Suprapubic skin (tissue), 4 donors: ENCODE data around the gene GRIA3. TPM values are rescaled to one million over a fixed set of nuclear protein-coding genes. Genes with fewer than 3 reads are reported as not detected.
"Not testable (repeated sequence)": the region's sequence is repeated elsewhere in the genome, so short reads cannot be mapped to it uniquely, and the experiment has no call there.

Experiments
- DNase-seq, 2 donors: peaks; one replicate each; pipeline ENCODE4 v3.0.0-alpha.2; 2019; ENCODE audit warnings: low spot score in 2 of 2
- H3K27ac ChIP-seq: fragments of 200-600 bp; sonication (generic); one replicate; pipeline ENCODE4 v1.5.1; 2019
- H3K27me3 ChIP-seq: fragments of 200-600 bp; sonication (generic); one replicate; pipeline ENCODE4 v1.5.1; 2019
- H3K36me3 ChIP-seq: fragments of 200-600 bp; sonication (generic); one replicate; pipeline ENCODE4 v1.5.1; 2019
- H3K4me1 ChIP-seq: fragments of 200-600 bp; sonication (generic); one replicate; pipeline ENCODE4 v1.5.1; 2019
- H3K4me3 ChIP-seq: fragments of 200-600 bp; sonication (generic); one replicate; pipeline ENCODE4 v1.5.1; 2019; ENCODE audit warnings: mild to moderate bottlenecking
- H3K9me3 ChIP-seq: fragments of 200-600 bp; sonication (generic); one replicate; pipeline ENCODE4 v1.5.1; 2019
- CTCF ChIP-seq, 2 donors: fragments of 200-600 bp in 1 of 2; fragments of 450-650 bp in 1 of 2; sonication (generic) in 1 of 2; IDR thresholded peaks; one replicate each; pipeline ENCODE4 v1.5.1; 2016 to 2019; ENCODE audit warnings: antibody characterized with exemption in 2 of 2, mild to moderate bottlenecking in 1 of 2, moderate library complexity in 1 of 2
- EP300 ChIP-seq: sonication (generic); formaldehyde crosslinking; IDR thresholded peaks from one replicate; pipeline ENCODE4 v1.6.1; 2017; ENCODE audit warnings: antibody characterized with exemption
- POLR2A ChIP-seq, 2 donors: fragments of 450-650 bp; IDR thresholded peaks; one replicate each; pipeline ENCODE4 v1.6.1; 2017; ENCODE audit warnings: antibody characterized with exemption in 2 of 2, mild to moderate bottlenecking in 2 of 2, moderate library complexity in 2 of 2
- POLR2AphosphoS5 ChIP-seq, 3 donors: sonication (generic); formaldehyde crosslinking; IDR thresholded peaks; one replicate each; pipeline ENCODE4 v1.6.1; 2017; ENCODE audit warnings: antibody characterized with exemption in 3 of 3
- WGBS: methylation state at CpG from one replicate; pipeline ENCODE4 v1.1.5; 2018; 5-methylcytosine and 5-hydroxymethylcytosine counted together
- total RNA-seq, 4 donors: library from RNA; depleted of rRNA; stranded (reverse); fragments of >200 nt; gene quantifications; one replicate each; pipeline ENCODE4 v1.1.0, GENCODE V29; 2016

The GRIA3 gene
- total RNA-seq, 4 donors from 2014 or later, result 0.19 to 0.38 (median 0.29) TPM; not detected in 1

GRCh38 chrX:123432361-123433150 lies 248.5 kb downstream of the GRIA3 start:
- DNase-seq, result no peak
- Histone ChIP-seq H3K4me3 (no peak overlapping the region), H3K4me1 (no peaks in the 10 kb centered on the region), H3K36me3 (no peaks in the 10 kb centered on the region), H3K27ac (no peak overlapping the region), H3K9me3 (no peaks in the 10 kb centered on the region), H3K27me3 (no peaks in the 10 kb centered on the region)
- TF ChIP-seq EP300 (no peak), POLR2AphosphoS5 (IDR thresholded peaks at IDR 0.05) (no peak), POLR2A (IDR thresholded peaks at IDR 0.05) (no peak), CTCF (IDR thresholded peaks at IDR 0.05) (no peak)
- WGBS, result 66% methylated on average over 4 of the region's 4 CpGs

GRCh38 chrX:123436512-123437136 lies 252.5 kb downstream of the GRIA3 start:
- H3K9me3 ChIP-seq, result no peaks in the 10 kb centered on the region
- H3K4me3 ChIP-seq, result no peak overlapping the region
- no peak for DNase-seq
- WGBS, result 76% methylated on average over 5 of the region's 5 CpGs
- TF ChIP-seq EP300 (no peak), CTCF (IDR thresholded peaks at IDR 0.05) (no peak), POLR2A (IDR thresholded peaks at IDR 0.05) (no peak), POLR2AphosphoS5 (IDR thresholded peaks at IDR 0.05) (no peak)
- no peaks in the 10 kb centered on the region for H3K4me1 ChIP-seq
- no peaks in the 10 kb centered on the region for H3K36me3 ChIP-seq
- no peak overlapping the region for H3K27ac ChIP-seq
- H3K27me3 ChIP-seq, result no peaks in the 10 kb centered on the region

- DNase-seq, H3K27ac ChIP-seq, H3K9me3 ChIP-seq, H3K27me3 ChIP-seq, H3K4me3 ChIP-seq, H3K4me1 ChIP-seq, H3K36me3 ChIP-seq: not testable (repeated sequence)
- 68% methylated on average over 3 of the region's 3 CpGs for WGBS
Measured at GRCh38 chrX:123439926-123440325, 255.8 kb downstream of the GRIA3 start.

- DNase-seq, result no peak
- no peak overlapping the region for H3K27ac ChIP-seq
- H3K4me3 ChIP-seq, result no peak overlapping the region
- 75% methylated on average over 5 of the region's 5 CpGs for WGBS
- H3K36me3 ChIP-seq, result no peaks in the 10 kb centered on the region
- no peaks in the 10 kb centered on the region for H3K27me3 ChIP-seq
- TF ChIP-seq CTCF (IDR thresholded peaks at IDR 0.05) (no peak), POLR2AphosphoS5 (IDR thresholded peaks at IDR 0.05) (no peak), POLR2A (IDR thresholded peaks at IDR 0.05) (no peak), EP300 (no peak)
- no peaks in the 10 kb centered on the region for H3K4me1 ChIP-seq
- H3K9me3 ChIP-seq, result no peaks in the 10 kb centered on the region
Measured at GRCh38 chrX:123442764-123443163, 258.7 kb downstream of the GRIA3 start.

- no peak for DNase-seq
- WGBS, result 67% methylated on average over 3 of the region's 3 CpGs
- TF ChIP-seq POLR2A (IDR thresholded peaks at IDR 0.05), result no peak
- no peak for TF ChIP-seq EP300
- TF ChIP-seq POLR2AphosphoS5 (IDR thresholded peaks at IDR 0.05), result no peak
- no peak for TF ChIP-seq CTCF (IDR thresholded peaks at IDR 0.05)
Measured at GRCh38 chrX:123447506-123447905, 263.4 kb downstream of the GRIA3 start.

More at GRCh38 chrX:123447506-123447905, 263.4 kb downstream of the GRIA3 start:
- H3K36me3 ChIP-seq, result no peaks in the 10 kb centered on the region
- H3K27me3 ChIP-seq, result no peaks in the 10 kb centered on the region
- no peak overlapping the region for H3K27ac ChIP-seq
- no peaks in the 10 kb centered on the region for H3K9me3 ChIP-seq
- H3K4me3 ChIP-seq, result no peak overlapping the region
- no peaks in the 10 kb centered on the region for H3K4me1 ChIP-seq
